HepG2 (cell line): ENCODE measurements around the gene PYGB. TPM values are rescaled to one million over a fixed set of nuclear protein-coding genes. Genes with fewer than 3 reads are reported as not detected.

Experiments
- AGO2 ChIP-seq: fragments of 200-400 bp; formaldehyde crosslinking; optimal IDR thresholded peaks from 2 replicates; pipeline ENCODE3; 2017; ENCODE audit warnings: mild to moderate bottlenecking, low read depth, low read length, moderate library complexity
- CAMTA2 ChIP-seq: sonication (generic); formaldehyde crosslinking; IDR thresholded peaks from 2 replicates; pipeline ENCODE4 v1.4.0; 2020; ENCODE audit warnings: mild to moderate bottlenecking, missing genetic modification reagents, borderline replicate concordance
- GZF1 ChIP-seq: sonication (generic); formaldehyde crosslinking; IDR thresholded peaks from 2 replicates; pipeline ENCODE4 v1.5.1; 2020; ENCODE audit warnings: mild to moderate bottlenecking, missing genetic modification reagents
- HNRNPL ChIP-seq: fragments of 200-400 bp; formaldehyde crosslinking; IDR thresholded peaks from 2 replicates; pipeline ENCODE4 v1.6.1; 2017; ENCODE audit warnings: mild to moderate bottlenecking, low read depth, low read length
- IKZF5 ChIP-seq: IDR thresholded peaks from 2 replicates; pipeline ENCODE4 v1.6.1; 2018; ENCODE audit warnings: missing genetic modification reagents, mild to moderate bottlenecking, missing compliant biosample characterization
- KAT2B ChIP-seq: fragments of 150-350 bp; IDR thresholded peaks from 2 replicates; pipeline ENCODE4 v1.6.1; 2014; ENCODE audit warnings: low read depth, low read length, borderline replicate concordance
- KDM3A ChIP-seq: IDR thresholded peaks from 2 replicates; pipeline ENCODE4 v1.6.1; 2018; ENCODE audit warnings: low read depth, missing compliant biosample characterization
- KMT2B ChIP-seq: IDR thresholded peaks from 2 replicates; pipeline ENCODE4 v1.6.1; 2016; ENCODE audit warnings: missing genetic modification reagents, missing compliant biosample characterization
- NFE2 ChIP-seq: sonication (generic); formaldehyde crosslinking; IDR thresholded peaks from 2 replicates; pipeline ENCODE4 v1.4.0; 2020; ENCODE audit warnings: missing genetic modification reagents
- NFYC ChIP-seq: IDR thresholded peaks from 2 replicates; pipeline ENCODE4 v1.6.1; 2016; ENCODE audit warnings: missing genetic modification reagents, missing compliant biosample characterization
- PATZ1 ChIP-seq: sonication (generic); formaldehyde crosslinking; IDR thresholded peaks from 2 replicates; pipeline ENCODE4 v1.4.0; 2020; ENCODE audit warnings: missing genetic modification reagents
- PBX3 ChIP-seq: sonication (generic); formaldehyde crosslinking; IDR thresholded peaks from 2 replicates; pipeline ENCODE4 v1.8.1; 2023; ENCODE audit warnings: missing genetic modification reagents, inconsistent platforms, borderline replicate concordance
- ZNF225 ChIP-seq: sonication (generic); formaldehyde crosslinking; IDR thresholded peaks from 2 replicates; pipeline ENCODE4 v1.4.0; 2020; ENCODE audit warnings: mild to moderate bottlenecking, missing genetic modification reagents
- ZNF407 ChIP-seq: sonication (generic); formaldehyde crosslinking; IDR thresholded peaks from one replicate; pipeline ENCODE4 v1.5.1; 2020; ENCODE audit warnings: mild to moderate bottlenecking, missing genetic modification reagents; ENCODE audit errors: not compliant biosample characterization
- ZNF552 ChIP-seq: sonication (generic); formaldehyde crosslinking; IDR thresholded peaks from 2 replicates; pipeline ENCODE4 v1.9.0; 2022; ENCODE audit warnings: missing genetic modification reagents, mild to moderate bottlenecking, borderline replicate concordance
- ZNF776 ChIP-seq: sonication (generic); formaldehyde crosslinking; IDR thresholded peaks from 2 replicates; pipeline ENCODE4 v1.4.0; 2020; ENCODE audit warnings: mild to moderate bottlenecking, missing genetic modification reagents
- polyA plus RNA-seq, 8 experiments: library from polyadenylated mRNA; depleted of rRNA in 3 of 8; stranded (reverse) in 7 of 8; unstranded in 1 of 8; fragments of >200 nt; fragmentation: Illumina TruSeq in 4 of 8; extraction: Trizol in 4 of 8; gene quantifications; 2 replicates each; pipeline versions ENCODE4 v1.2.1 to v1.2.3, GENCODE V29; 2011 to 2016; ENCODE audit warnings: low read depth in 4 of 8, missing spikeins in 1 of 8, mixed read lengths in 1 of 8; ENCODE audit not compliant: insufficient read depth in 1 of 8
- total RNA-seq, 5 experiments: library from RNA; depleted of rRNA; stranded (reverse); fragments of >200 nt; fragmentation: Illumina TruSeq; extraction: Trizol; gene quantifications; 2 replicates each; pipeline ENCODE4 v1.2.3, GENCODE V29; 2016; ENCODE audit warnings: low read depth in 1 of 5

The PYGB gene
- total and polyA plus RNA-seq, 2 of the 13 experiments (the other 11 are each of a cell fraction or from before 2014, with no cell fraction given), result 24.2 to 86.3 TPM

- TF ChIP-seq ZNF552 (CRISPR knock-in tag), result 0 out of 2 replicates have a peak, but pooled peaks have one; percentile 30
- TF ChIP-seq ZNF225 (CRISPR knock-in tag), result peak; percentile 74; the same call in 1 of the 2 replicates
- TF ChIP-seq PATZ1 (CRISPR knock-in tag), result peak; percentile 66; the same call in 1 of the 2 replicates
- no peak; the same call in 1 of the 2 replicates for TF ChIP-seq KAT2B
- TF ChIP-seq NFYC (CRISPR knock-in tag), result peak; percentile 46
- peak; percentile 88 for TF ChIP-seq KDM3A (CRISPR knock-in tag)
- TF ChIP-seq GZF1 (CRISPR knock-in tag), result no peak
- no peak for TF ChIP-seq ZNF776 (CRISPR knock-in tag)
- no peak for TF ChIP-seq HNRNPL
- peak; percentile 84 for TF ChIP-seq PBX3 (CRISPR knock-in tag)
- peak; percentile 97 for TF ChIP-seq IKZF5 (CRISPR knock-in tag)
- no peak for TF ChIP-seq AGO2
- TF ChIP-seq KMT2B, result peak; percentile 81
- no peak for TF ChIP-seq CAMTA2
- TF ChIP-seq NFE2 (CRISPR knock-in tag), result no peak
- TF ChIP-seq ZNF407, result peak; percentile 98
Measured at GRCh38 chr20:25338112-25339023, 90.5 kb downstream of the PYGB start (continued).
